SU-DHL-6 (cell line): ENCODE data around the gene ERAP2.

Experiments
- H2AFZ ChIP-seq: fragments of 200-600 bp; sonication (generic); 2 replicates; pipeline ENCODE4 v1.6.1; 2014; ENCODE audit warnings: low read depth, mild to moderate bottlenecking, moderate library complexity, mixed read lengths, antibody characterized with exemption, low read length; ENCODE audit not compliant: severe bottlenecking
- H3F3A ChIP-seq: fragments of 200-600 bp; shearing (Covaris generic); 2 replicates; pipeline ENCODE4 v1.6.0; 2016; ENCODE audit warnings: antibody characterized with exemption, mild to moderate bottlenecking; ENCODE audit not compliant: insufficient read depth
- H3K27ac ChIP-seq: fragments of 200-600 bp; sonication (generic); 2 replicates; pipeline ENCODE4 v1.5.1; 2016; ENCODE audit warnings: low read depth, mild to moderate bottlenecking, low read length, moderate library complexity, mixed read lengths
- H3K27me3 ChIP-seq: fragments of 200-600 bp; sonication (generic), shearing (Covaris generic); 2 replicates; pipeline ENCODE4 v1.6.0; 2014; ENCODE audit warnings: mild to moderate bottlenecking, low read length
- H3K36me3 ChIP-seq: fragments of 200-600 bp; sonication (generic); 2 replicates; pipeline ENCODE4 v1.6.1; 2014; ENCODE audit warnings: mild to moderate bottlenecking, low read length, mixed read lengths
- H3K4me2 ChIP-seq: fragments of 300-600, 200-600 bp; shearing (Covaris generic), sonication (generic); 2 replicates; pipeline ENCODE4 v1.6.0; 2014; ENCODE audit warnings: low read length, low read depth, mild to moderate bottlenecking; ENCODE audit not compliant: poor library complexity, severe bottlenecking
- H3K4me3 ChIP-seq: fragments of 200-600 bp; sonication (generic); 2 replicates; pipeline ENCODE4 v1.5.1; 2014; ENCODE audit warnings: antibody characterized with exemption, low read length, mild to moderate bottlenecking, mixed read lengths; ENCODE audit not compliant: insufficient read depth, poor library complexity, severe bottlenecking
- H3K79me2 ChIP-seq: fragments of 200-600 bp; sonication (generic); 2 replicates; pipeline ENCODE4 v1.6.1; 2014; ENCODE audit warnings: mild to moderate bottlenecking, low read length, moderate library complexity; ENCODE audit not compliant: insufficient read depth
- H3K9ac ChIP-seq: fragments of 200-600 bp; sonication (generic); 2 replicates; pipeline ENCODE4 v1.7.0; 2014; ENCODE audit warnings: mild to moderate bottlenecking, low read length
- H3K9me2 ChIP-seq: fragments of 200-600 bp; sonication (generic); replicated peaks from 2 replicates; pipeline ENCODE4 v1.6.1; 2014; ENCODE audit warnings: low read length; ENCODE audit not compliant: insufficient read depth
- H3K9me3 ChIP-seq: fragments of 200-600 bp; sonication (generic); 2 replicates; pipeline ENCODE4 v1.6.1; 2014; ENCODE audit warnings: low read length, mixed read lengths; ENCODE audit not compliant: insufficient read depth
- H4K20me1 ChIP-seq: fragments of 200-600 bp; sonication (generic); 2 replicates; pipeline ENCODE4 v1.6.1; 2014; ENCODE audit warnings: low read depth, mild to moderate bottlenecking, antibody characterized with exemption, low read length, moderate library complexity, mixed read lengths
- CTCF ChIP-seq: fragments of 200-600 bp; sonication (generic); IDR thresholded peaks from one replicate; pipeline ENCODE4 v1.5.1; 2017; ENCODE audit warnings: antibody characterized with exemption, mild to moderate bottlenecking, low read length, moderate library complexity; ENCODE audit not compliant: insufficient read depth, poor library complexity, severe bottlenecking
- EZH2phosphoT487 ChIP-seq: fragments of 200-600 bp; sonication (generic), shearing (Covaris generic); conservative IDR thresholded peaks from 2 replicates; pipeline ENCODE4 v1.6.1; 2018; ENCODE audit warnings: mild to moderate bottlenecking, antibody characterized with exemption, low read length, moderate library complexity, mixed read lengths

Gene ERAP2

GRCh38 chr5:96920744-96921355, 44.5 kb downstream of the ERAP2 start:
- no peaks in the 10 kb centered on the region for H4K20me1 ChIP-seq
- H3K36me3 ChIP-seq: no peaks in the 10 kb centered on the region
- H2AFZ ChIP-seq: peak overlapping the region; percentile 2
- no peaks in the 10 kb centered on the region for H3K9me2 ChIP-seq
- TF ChIP-seq CTCF (no peak), EZH2phosphoT487 (no peak)
- no peaks in the 10 kb centered on the region for H3K79me2 ChIP-seq
- H3K4me3 ChIP-seq: peak overlapping the region; percentile 51
- peak overlapping the region; percentile 97 for H3K4me2 ChIP-seq
- no peaks in the 10 kb centered on the region for H3K9me3 ChIP-seq
- peaks cover 49% of the 10 kb centered on the region for H3F3A ChIP-seq
- no peaks in the 10 kb centered on the region for H3K27me3 ChIP-seq
- peak overlapping the region; percentile 59 for H3K9ac ChIP-seq
- peak overlapping the region; percentile 94 for H3K27ac ChIP-seq

GRCh38 chr5:96922499-96923244, 46.4 kb downstream of the ERAP2 start:
- Histone ChIP-seq H2AFZ (peak overlapping the region; percentile 91), H3K4me2 (peak overlapping the region; percentile 97), H3K4me3 (peak overlapping the region; percentile 51)

GRCh38 chr5:96924016-96924443, 47.7 kb downstream of the ERAP2 start:
- Histone ChIP-seq H3K4me3 (peak overlapping the region; percentile 36), H3K4me2 (peak overlapping the region; percentile 97), H3K9me3 (no peaks in the 10 kb centered on the region), H3F3A (peaks cover 58% of the 10 kb centered on the region), H4K20me1 (no peaks in the 10 kb centered on the region), H3K27me3 (no peaks in the 10 kb centered on the region), H3K27ac (peak overlapping the region; percentile 94), H3K9me2 (no peaks in the 10 kb centered on the region), H3K36me3 (no peaks in the 10 kb centered on the region), H3K9ac (peak overlapping the region; percentile 59), H2AFZ (peak overlapping the region; percentile 91), H3K79me2 (no peaks in the 10 kb centered on the region)
- TF ChIP-seq CTCF (no peak), EZH2phosphoT487 (no peak)

More at GRCh38 chr5:96922499-96923244, 46.4 kb downstream of the ERAP2 start:
- Histone ChIP-seq H3K9me3 (no peaks in the 10 kb centered on the region), H3F3A (peaks cover 59% of the 10 kb centered on the region), H3K27ac (peak overlapping the region; percentile 94), H3K36me3 (no peaks in the 10 kb centered on the region), H3K9me2 (no peaks in the 10 kb centered on the region), H3K79me2 (no peaks in the 10 kb centered on the region), H3K27me3 (no peaks in the 10 kb centered on the region), H4K20me1 (no peaks in the 10 kb centered on the region), H3K9ac (peak overlapping the region; percentile 59)
- TF ChIP-seq CTCF: no peak
